EL (cell line): ENCODE measurements around the gene KRT72.

Experiments used
- DNase-seq: peaks from one replicate; pipeline ENCODE4 v3.0.0-alpha.2; 2016

The KRT72 gene

DNA sequence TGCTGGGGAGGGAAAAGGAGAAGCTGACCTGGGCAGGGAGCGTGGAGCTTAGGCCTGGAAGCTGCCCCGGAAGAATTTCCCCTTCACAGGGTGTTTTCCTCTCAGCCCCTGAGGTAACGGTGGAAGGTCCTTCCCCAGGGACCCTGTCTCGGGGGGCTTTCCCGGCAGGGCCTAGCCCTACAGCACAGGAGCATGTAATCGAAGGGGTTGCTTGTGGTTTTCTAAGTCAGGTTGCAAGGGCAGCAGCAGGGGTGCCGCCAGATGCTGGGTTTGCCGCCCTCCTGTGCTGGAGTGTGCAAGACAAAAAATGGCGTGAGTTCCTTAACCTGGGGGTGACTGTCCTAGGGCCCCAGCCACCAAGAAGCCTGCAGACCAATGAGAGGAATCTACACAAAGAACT, 26.0 kb downstream of the KRT72 start:
- no peak for DNase-seq

DNA sequence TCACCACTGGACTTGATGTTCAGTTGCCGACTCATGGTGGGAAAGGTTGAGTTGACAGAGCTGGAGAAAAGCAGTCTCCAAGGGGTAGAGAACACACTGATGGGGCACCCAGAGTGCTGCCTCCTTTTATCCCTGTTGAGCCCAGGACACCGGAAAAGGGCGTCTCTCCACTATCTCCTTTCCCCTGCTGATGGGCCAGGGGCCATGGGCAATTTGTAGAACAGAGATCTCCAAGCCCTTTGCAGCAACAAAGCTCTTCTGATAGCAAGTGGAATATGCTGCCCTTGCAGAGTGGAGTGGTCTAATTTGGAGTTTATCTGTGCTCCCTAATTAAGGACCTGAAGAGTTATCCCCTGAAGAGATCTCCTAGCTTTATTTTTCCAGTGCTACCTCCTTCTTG, 27.5 kb downstream of the KRT72 start, which contains the start of gene KRT74:
TSS of gene KRT74 (minus strand) at position 101 of the 400 bp plus-strand sequence. CDS start at position 35, 66 bp downstream.
- no peak for DNase-seq

DNA sequence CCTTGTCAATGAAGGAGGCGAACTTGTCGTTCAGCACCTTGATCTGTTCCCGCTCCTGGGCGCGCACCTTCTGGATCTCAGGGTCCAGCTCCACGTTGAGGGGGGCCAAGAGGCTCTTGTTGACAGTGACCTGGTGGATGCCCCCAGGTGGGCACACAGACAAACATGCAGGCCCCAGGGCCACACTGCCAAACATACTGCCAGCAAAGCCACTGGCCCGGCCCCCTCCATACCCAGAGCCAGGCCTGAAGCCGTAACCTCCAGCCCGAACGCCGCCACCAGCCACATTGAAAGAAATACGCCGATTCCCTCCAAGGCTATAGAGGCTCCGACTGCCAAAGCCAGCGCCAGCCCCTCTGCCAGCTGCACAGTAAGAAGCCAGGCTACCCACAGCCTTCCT, 28.0 kb downstream of the KRT72 start:
- no peak for DNase-seq

DNA sequence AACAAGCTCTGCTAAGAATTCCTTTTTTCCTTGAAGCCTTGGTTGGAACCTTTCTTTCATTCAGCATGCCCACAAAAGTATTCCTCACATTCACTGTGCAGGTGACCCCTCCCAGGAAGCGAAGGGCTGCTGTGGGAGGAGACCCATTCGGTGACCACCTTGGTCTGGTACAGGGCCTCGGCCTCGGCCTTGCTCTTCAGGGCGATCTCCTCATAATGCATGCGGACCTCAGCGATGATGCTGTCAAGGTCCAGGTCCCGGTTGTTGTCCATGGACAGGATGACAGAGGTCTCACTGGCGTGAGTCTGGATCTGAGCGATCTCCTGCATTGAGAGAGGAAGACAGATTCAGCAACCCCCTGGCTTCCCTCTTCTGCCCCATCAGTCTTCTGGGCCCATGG, 30.8 kb downstream of the KRT72 start:
- DNase-seq: no peak

DNA sequence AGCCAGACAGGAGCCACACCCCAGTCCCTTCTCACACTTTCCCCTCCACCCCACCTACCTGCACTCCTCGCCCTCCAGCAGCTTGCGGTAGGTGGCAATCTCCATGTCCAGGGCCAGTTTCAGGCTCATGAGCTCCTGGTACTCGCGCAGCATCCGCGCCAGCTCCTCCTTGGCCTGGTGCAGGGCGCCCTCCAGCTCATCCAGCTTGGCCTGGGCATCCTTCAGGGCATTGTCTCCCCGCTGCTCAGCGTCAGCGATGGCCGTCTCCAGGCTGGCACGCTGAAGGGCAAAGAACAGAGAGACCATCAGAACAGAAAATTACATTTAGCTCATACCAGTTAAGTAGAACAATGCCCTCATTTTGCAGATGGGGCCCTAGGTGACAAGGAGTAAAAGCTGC, 33.2 kb downstream of the KRT72 start:
- DNase-seq: no peak

DNA sequence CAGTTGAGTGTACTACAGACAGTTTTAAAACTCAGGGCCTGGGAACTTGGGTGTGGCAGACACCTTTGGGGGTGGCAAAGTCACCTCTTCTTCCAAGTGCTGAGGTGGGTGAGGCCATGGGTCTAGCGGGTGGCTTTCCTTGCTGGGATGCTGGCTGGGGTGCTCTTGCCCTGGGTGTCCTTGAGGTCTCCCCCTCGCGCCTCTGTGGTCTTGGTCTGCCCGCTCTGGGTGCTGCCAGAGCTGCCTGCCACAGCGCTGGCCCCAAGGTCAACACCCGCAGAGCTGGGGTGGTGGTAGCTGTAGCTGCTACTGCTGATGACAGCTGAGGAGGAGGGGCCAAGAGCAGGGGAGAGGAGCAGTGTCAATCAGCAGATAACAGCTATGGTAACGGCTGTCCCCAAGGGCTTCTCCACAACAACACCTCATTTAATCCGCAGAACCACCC, 34.4 kb downstream of the KRT72 start:
- no peak for DNase-seq

DNA sequence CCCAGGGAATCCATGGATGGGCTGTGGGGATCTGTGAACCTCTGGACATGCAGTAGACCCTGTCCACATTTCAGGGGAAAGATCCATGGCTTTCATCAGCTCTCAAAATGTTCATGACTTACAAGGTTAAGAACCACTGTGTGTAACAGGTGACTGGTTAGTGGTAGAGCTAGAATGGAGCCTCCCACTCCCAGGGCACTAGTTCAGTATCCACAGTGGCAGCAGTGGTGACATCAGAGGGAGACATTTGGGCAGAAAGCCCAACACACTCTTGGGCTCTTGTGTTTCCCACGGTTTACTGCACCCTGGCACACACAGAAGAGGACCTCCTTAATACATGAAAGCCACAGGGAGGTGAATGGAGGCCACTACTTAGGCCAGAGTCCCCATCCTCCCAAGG, 36.7 kb downstream of the KRT72 start:
- no peak for DNase-seq

DNA sequence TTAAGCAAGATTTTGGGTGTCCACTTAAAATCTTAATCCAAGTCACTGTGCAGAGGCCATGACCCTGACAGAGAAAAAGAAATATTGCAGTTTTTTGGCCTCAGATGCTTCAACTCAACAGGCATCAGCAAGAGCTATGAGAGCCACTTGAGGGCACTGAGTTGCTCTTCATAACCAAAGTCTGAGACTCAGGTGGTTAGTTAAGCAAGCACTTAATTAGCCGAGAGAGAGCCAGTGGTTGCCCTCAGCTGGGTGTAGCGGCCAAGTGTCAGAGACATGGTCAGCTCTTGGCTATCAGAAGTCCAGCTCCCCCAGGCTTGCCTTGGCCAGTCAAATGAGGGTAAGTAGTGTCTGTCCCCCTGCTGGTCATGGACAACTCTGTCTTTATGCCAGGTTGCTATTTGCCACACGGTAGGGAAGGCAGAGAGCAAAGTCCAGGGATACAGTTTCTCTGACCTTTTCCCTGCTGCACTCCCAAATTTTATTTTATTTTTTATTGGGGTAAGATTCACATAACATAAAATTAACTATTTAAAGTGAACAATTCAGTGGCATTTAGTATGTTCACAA, 39.3 kb downstream of the KRT72 start:
- DNase-seq: peak; percentile 11

DNA sequence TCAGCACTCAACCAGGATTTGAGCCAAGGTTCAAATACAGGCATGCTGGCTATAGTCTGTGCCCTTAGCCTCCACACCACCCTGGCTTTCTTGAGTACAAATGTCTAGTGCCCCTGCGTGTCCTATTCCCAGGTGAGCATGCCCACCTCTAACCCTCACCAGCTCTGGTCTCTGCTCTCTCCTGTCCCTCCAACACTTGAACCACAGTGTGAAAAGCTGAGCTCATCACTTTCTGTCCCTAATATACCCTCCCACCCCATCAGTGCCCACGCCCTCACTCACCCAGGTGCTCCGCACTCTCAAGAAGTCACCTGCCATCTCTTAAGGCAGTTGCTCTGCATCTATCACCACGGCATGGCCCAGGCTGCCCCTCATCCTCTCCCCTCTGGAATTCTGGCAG, 41.3 kb downstream of the KRT72 start:
- DNase-seq: no peak

DNA sequence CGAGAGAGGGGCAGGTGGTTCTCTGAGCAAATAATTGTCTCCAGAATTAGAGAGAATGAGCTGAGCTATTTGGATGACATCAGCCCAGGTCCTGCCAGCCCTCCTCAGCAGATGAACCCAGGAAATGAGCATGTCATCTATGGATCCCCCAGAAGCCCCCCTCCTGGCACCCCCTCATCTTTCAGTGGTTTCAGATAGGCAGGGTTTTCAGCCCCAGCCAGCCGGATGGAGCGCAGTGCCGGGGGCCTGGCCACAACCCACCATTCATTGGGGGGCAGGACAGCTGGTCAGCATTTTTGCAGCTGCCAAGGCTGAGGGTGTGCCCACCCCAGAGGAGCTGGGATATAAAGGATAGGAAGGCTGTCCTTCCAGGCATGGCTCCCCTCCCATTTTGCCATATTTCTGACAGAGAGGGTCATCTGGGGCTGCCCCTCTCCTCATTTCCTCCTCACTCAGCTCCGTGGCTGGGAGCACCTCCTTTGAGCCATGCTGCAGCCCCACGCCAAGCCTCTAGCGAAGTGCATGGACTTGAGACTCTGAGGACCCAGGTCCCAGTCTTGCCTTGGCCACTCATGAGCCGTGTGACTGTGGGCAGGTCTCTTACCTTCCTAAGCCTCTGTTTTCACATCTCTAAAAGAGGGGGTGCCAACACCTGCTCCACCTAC, 42.4 kb downstream of the KRT72 start:
- DNase-seq: no peak

DNA sequence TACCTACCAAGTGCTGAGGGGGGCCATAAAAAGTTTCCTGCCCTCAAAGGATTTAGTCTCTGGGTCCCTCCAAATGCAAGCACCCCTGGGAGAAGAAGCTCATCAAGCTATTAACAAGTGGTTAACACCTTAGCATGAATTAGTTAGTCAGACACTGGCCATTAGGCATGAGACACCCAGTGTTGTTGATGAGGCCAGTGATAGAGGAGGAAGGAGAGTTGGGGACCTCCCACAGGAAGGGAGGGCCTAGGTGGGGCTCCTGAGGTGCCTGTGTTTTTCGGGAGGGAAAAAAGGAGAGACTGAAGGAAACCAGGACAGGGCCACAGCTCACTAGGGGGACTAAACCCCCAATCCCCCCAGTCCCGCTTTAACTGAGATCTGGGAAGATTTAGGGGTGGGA, 43.8 kb downstream of the KRT72 start:
- DNase-seq: no peak

DNA sequence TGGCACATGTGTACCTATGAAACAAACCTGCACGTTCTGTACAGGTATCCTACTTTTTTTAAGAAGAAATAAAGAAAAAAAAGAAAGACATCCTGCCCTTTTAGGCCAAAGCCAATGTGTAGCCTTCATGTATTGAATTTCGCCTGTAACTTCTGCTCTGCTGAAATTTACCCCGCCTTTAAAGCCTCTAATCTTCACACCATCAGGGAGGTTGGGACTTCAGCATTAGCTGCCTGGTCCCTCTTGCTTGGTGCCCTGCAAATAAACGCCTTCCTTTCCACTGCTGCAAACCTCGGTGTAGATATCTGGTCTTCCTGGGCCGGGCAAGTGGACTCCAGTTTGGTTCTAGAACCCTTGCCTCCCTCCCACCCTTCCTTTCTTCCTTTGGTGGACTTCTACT, 45.7 kb downstream of the KRT72 start:
- DNase-seq: no peak

DNA sequence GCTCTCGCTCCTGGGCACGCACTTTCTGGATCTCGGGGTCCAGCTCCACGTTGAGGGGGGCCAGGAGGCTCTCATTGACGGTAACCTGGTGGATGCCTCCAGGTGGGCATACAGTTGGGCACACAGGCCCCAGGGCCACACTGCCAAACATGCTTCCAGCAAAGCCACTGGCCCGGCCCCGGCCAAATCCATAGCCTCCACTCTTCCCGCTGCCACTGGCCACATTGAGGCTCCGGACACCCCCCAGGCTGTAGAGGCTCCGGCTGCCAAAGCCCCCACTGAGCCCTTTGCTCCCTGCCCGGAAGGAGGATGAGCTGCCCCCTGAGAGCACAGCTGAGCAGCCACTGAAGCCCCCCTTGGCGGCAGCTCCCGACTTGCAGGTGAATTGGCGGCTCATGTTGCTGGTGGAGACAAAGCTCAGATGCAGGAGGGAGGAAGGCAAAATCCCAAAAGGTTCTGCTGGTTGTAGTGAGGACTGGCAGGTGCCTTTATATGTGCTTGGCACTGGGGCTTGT, 48.5 kb downstream of the KRT72 start, which contains the start of gene KRT71:
TSS of gene KRT71 (minus strand) at position 465 of the 515 bp plus-strand sequence. CDS start at position 397, 68 bp downstream.
- no peak for DNase-seq

DNA sequence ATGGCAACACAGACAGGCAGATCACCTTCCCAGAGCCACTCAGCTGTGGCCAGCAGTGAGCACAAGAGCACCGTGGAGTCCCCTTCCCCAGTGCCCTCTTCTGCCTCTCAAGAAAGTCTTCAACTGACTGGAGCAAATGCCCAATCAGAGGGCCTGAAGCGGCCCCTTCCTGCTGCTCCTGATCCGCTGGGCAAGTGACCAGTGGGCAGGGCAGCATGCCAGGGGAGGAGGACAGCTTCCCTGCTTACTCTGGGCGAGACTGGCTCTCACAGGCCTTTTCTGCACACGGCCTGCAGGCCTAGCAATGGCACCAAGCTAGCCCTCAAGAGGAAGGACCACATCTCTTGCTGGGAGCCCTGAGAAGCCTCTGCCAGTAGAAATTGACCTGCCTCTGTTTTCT, 49.2 kb downstream of the KRT72 start:
- DNase-seq: no peak

DNA sequence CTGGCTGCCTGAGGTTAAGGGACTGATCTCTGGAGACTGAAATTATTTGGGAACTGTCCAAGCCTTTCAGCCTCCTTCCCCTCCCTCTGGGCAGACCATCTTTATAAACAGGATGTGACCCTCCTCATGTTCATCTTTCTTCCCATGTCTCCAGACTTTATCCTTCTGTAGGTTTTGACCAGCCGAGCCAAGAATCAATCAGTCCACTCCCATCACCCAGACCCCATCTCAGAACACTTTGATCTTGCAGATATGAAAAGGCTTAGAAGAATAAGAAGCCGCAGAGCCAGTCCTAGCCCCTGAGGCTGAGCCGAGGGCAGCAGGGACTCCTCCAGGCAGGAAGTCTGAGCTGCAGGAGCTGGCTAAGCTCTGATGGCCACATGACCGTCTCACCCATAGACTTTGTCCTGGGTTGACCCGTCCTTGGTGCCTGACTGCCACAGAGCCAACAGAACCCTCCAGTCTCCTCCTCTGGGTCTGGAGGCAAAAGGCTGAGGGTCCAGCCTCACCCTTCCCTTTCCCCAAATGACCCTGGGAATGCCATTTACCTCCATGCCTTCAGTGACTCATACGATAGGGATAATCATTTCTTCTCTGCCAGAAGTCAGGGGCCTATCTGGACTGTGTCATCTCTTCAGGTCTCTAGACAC, 49.9 kb downstream of the KRT72 start:
- DNase-seq: no peak

DNA sequence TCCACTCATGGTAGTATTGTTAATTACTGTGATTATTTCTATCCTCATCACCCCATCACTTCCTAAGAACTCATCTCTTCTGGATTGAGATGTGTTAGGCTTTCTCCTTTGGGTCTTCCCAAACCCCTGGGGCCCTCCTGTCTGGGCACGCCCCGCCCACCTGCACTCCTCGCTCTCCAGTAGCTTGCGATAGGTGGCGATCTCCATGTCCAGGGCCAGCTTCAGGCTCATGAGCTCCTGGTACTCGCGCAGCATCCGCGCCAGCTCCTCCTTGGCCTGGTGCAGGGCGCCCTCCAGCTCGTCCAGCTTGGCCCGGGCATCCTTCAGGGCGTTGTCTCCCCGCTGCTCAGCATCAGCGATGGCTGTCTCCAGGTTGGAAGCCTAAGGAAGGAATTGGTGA, 55.1 kb downstream of the KRT72 start:
- DNase-seq: no peak

DNA sequence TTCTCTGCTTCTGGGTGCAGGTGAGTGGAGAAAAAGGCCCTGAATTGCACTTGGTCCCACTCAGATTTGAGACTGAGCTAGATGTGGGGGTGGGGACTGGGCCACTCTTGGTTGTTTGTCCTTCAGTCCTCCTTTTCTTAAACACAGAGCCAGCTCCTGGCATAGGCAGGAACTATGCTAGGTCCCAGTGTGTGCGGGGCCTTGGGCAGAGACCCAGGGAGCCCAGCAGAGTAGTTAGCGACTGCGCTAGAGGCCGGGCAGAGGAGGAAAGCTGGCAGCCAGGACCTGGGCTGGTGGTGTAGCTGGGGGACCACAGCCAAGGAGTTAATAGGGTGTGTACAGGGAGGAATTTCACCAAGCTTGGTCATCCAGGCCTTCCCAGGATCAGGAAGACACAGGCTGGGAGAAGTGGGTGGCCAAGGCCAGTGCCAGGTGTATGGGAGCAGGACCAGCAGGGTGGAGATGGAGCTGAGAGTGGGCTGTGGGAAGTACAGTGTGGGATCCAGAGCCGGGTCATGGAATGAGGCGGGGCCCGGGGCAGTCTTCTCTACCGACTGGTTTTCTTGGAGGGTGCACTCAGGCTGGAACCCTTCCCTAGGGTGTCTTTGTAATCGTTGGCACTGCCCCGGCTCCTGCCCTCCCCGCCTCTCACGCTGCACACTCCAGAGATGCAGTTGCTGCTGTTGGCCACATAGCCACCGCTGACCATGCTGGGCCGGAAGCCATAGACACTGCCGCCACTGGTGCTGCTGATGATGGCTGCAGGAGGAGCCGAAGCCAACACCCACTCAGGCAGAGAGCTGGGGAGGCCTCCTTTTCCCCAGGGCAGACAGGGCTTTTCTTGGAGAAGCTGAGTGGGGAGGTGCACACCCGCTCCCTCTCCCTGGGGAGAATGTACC, 57.0 kb downstream of the KRT72 start:
- DNase-seq: no peak

DNA sequence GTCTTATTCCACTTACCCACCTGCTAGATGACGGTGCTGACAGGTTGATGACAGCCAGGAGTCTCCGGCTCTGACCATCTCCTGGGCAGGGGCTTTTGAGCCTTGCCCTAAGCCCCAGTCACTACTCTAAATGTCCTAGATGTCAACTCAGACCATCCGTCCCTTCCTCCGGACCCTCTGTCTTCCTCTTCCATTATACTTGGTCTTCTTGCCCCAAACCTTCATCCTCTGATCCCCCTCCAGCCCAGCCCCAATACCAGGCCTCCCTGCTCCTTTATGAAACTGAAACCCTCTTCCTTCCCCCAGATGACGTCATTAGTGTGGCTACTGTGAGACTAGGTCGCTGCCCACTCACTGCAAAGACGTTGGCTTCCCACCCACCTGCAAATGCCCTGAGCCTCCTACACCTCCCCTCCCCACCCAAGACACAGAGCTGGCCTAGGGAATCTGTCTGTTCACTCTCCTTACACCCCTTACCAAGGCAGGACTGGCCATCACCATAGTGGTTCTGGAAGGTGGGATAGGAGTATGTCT, 58.4 kb downstream of the KRT72 start:
- no peak for DNase-seq

DNA sequence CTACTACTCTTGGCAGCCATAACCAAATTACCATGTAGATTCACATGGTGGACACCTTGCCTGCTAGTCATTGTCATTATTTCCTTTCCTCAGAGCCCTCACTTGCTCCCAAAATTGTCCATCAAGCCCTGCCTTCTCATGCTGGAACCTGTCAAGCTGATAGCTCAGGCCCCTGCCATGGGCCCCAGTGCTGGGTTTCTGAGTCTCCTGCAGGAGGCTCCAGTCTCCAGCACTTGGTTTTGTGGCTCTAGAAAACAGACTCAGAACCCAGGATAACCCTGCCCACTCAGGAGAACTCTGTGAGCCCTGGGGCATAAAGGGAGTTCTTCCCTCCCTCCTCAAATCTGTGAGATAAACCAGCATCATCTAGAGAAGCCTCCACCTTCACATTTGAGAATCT, 59.1 kb downstream of the KRT72 start:
- no peak for DNase-seq

DNA sequence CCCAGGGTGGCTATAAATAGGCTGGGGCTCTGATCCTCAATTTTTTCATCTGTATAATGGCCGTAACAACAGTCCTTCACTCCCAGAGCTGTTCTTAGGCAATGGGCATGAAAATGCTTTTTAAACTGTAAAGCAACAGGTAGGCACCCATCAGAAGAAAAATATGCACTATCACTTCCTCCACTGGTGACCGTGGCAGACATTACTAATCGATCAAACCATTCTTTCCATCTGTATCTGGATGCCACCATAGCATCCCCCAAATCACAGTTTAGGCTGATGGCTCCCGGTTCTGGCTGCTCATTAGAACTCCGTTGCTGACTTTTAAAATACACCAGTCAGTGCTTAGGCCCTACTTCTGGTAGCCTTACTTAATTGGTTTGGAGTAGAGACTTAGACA, 59.6 kb downstream of the KRT72 start:
- no peak for DNase-seq

DNA sequence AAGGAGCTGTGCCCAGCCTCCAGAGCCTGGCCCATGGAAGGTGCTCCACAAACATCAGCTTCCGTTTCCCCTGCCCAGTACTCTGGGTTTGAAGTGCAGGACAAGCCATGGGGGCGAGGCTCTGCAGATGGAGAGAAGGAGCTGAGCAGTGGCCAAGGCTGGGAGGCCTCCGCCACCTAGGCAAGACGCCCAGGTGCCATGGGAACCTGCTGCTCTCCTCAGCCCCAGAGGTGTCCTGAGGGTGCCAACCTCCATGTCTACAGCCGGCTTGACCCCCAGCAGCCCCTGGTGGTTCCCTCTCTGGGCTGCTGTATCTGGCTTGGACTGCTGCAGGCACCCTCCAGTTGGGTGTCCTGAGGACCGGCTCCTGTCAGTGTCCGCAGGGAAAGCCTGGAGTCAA, 60.7 kb downstream of the KRT72 start:
- DNase-seq: no peak

DNA sequence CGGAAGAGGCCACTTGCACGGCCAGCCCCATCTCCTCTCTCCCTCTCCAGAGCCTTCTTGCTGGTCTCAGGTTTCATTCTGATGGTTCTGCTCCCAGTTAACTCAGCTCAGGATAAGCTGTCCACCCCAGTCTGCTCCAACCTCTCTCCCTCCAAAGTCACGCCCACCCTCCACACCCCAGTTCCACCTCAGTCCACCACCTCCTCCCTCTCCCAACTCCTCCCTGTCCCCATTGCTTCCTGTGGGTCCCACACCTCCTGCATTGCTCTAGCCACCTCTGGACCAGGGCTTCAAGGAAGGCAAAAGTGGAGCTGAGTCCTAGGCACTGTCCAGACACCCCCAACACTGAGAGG, 61.5 kb downstream of the KRT72 start:
- DNase-seq: no peak
